Heart right ventricle (tissue), 16 donors: Measurements from ENCODE around the gene SMR3A. TPM values are rescaled to one million over a fixed set of nuclear protein-coding genes. Genes with fewer than 3 reads are reported as not detected.

Source experiments
- ATAC-seq, 8 donors: fragments of 200-7000 bp; cut with Tn5 transposase; one replicate each; pipeline ENCODE4 v1.9.1; 2020; ENCODE audit warnings: mild to moderate bottlenecking in 8 of 8, moderate library complexity in 8 of 8, moderate number of reproducible peaks in 1 of 8
- DNase-seq, 2 donors: peaks; one replicate each; pipeline ENCODE4 v3.0.0-alpha.2; 2020
- H3K27ac ChIP-seq, 10 donors: fragments of 200-600 bp; sonication (generic) in 2 of 10; one replicate each; pipeline versions ENCODE4 v1.5.0 to v1.8.0; 2020 to 2022; ENCODE audit warnings: mild to moderate bottlenecking in 3 of 10
- H3K27me3 ChIP-seq, 7 donors: fragments of 200-600 bp; one replicate each; pipeline ENCODE4 v1.8.0; 2021 to 2022; ENCODE audit warnings: mild to moderate bottlenecking in 2 of 7
- H3K36me3 ChIP-seq, 9 donors: fragments of 200-600 bp; sonication (generic) in 1 of 9; one replicate each; pipeline versions ENCODE4 v1.5.0 to v1.8.0; 2020 to 2022; ENCODE audit warnings: mild to moderate bottlenecking in 2 of 9
- H3K4me1 ChIP-seq, 9 donors: fragments of 200-600 bp; sonication (generic) in 1 of 9; one replicate each; pipeline versions ENCODE4 v1.5.0 to v1.8.0; 2020 to 2022; ENCODE audit warnings: mild to moderate bottlenecking in 4 of 9
- H3K4me3 ChIP-seq, 10 donors: fragments of 200-600 bp; sonication (generic) in 2 of 10; one replicate each; pipeline versions ENCODE4 v1.5.0 to v1.8.0; 2020 to 2022; ENCODE audit warnings: mild to moderate bottlenecking in 7 of 10, moderate library complexity in 2 of 10
- H3K9me3 ChIP-seq, 11 donors: fragments of 200-600 bp in 10 of 11; sonication (generic) in 2 of 11; one replicate each; pipeline versions ENCODE4 v1.5.0 to v1.8.0; 2013 to 2022; ENCODE audit warnings: mild to moderate bottlenecking in 2 of 11, control low read depth in 1 of 11, moderate library complexity in 1 of 11
- CTCF ChIP-seq, 9 donors: fragments of 200-600 bp; sonication (generic) in 2 of 9; IDR thresholded peaks; one replicate each; pipeline versions ENCODE4 v1.5.0 to v1.8.0; 2021 to 2022; ENCODE audit warnings: antibody characterized with exemption in 9 of 9, mild to moderate bottlenecking in 5 of 9, moderate library complexity in 1 of 9
- WGBS, 2 donors: extraction: QIAGEN DNeasy Blood & Tissue Kit; methylation state at CpG; one replicate each; pipeline ENCODE4 v1.1.7; 2013; ENCODE audit warnings: inconsistent platforms in 1 of 2; 5-methylcytosine and 5-hydroxymethylcytosine counted together
- intact Hi-C, 10 donors: fragments of 100-400 bp; cut with DNase I; formaldehyde crosslinking; loops; one replicate each; pipeline versions ENCODE4 v1.11.1 to v1.14.2; 2022
- polyA plus RNA-seq, 2 donors: library from polyadenylated mRNA; stranded (reverse); fragments of 200-250 nt; gene quantifications; one replicate each; pipeline ENCODE4 v1.2.3, GENCODE V29; 2013
- total RNA-seq, 10 donors: library from RNA; stranded (reverse); fragmentation: NEBNext Ultra II Directional in 3 of 10; extraction: Animal tissue kit (Norgen Biotek cat#: 25700) in 3 of 10; gene quantifications; one replicate each; pipeline versions ENCODE4 v1.2.1 to v1.2.4, GENCODE V29; 2021 to 2023
- donor health status: Arrhythmogenic right ventricular cardiomyopathy.
- donor health status: ischemic (EF 13 %, LVEDD 7.1; RV severe dilation, severe dysfunction).
- donor health status: healthy with polysubstance abuse.
- donor health status: DM: no; HTN: yes; CAD: no.
- donor health status: DM: no; HTN: no; CAD: no.
- donor health status: ischemic (EF 25% LVEDD 6.9; RV normal size, moderate dysfunction).
- donor health status: ischemic (EF 25% LVEDD 5.7; RV mildly dilated, moderate dysfunction).
- donor health status: healthy.
- donor health status: DM: yes; HTN: yes; CAD: no.
- donor health status: Ischemic cardiomyopathy.
- donor health status: ischemic (EF 35%, LVEDD 5.7; RV mildly dilated, moderate dysfunction).
- donor health status: nonischemic (EF 11% LVEDD 7.7; RV severe dilation, severe dysfunction).
- donor health status: DM: yes; HTN: yes; CAD: no.
- donor health status: PGD.
- donor health status: ischemic (EF 29% LVEDD 5.4; RV normal size, mild dysfunction).
- donor health status: nonischemic (EF 23%, LVEDD 6.1; RV moderate dilation, normal function).

Gene SMR3A
- total and polyA plus RNA-seq, 12 donors = not detected

DNA sequence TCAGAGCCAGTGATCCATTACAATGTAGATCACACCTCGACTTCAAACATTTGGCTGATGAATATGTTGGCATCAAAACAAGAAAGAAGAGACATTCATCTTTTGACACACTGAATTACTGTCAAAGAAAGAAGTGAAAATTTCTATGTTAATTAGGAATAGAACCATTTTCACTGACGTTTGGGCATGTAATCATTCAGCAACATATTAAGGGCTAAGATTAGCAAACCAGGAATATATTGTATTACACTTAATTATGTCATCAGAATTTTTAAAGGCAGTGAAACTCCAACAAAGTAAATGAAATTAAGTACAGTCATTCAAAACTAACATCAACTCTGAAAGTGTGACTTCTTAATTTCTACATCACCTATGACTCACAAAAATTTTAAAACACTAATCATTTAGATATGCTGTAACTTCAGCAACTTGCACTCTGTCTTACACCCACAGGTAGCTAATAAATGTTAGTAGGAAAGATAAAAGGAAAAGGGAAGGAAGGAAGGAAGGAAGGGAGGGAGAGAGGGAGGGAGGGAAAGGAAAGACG is 1.4 kb upstream of the SMR3A start:
- H3K4me1 ChIP-seq = no peaks in the 10 kb centered on the region

DNA sequence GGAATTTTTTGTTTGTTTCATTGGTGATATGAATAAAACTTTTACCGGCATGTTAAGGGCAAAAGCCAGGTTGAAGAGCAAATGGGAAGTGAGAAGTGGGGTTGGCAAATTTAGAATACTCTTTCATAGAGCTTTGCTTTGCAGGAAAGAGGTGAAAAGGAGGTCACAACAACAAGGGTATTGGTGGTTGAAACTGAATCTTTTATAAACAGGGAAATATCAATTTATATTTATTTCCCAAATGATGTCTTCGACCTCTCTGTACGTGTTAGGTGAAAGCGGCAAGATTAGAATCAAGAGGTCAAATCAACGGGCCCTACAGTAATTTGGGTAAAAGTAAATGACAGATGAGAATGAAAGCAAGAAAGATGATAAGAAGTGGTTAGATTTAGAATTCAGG is 3.4 kb downstream of the SMR3A start:
- TF ChIP-seq CTCF (IDR thresholded peaks at IDR 0.05) = no peak
- intact Hi-C loops = no loop called here
- Histone ChIP-seq H3K4me1 (no peaks in the 10 kb centered on the region), H3K27ac (no peak overlapping the region), H3K4me3 (no peak overlapping the region), H3K27me3 (no peaks in the 10 kb centered on the region), H3K9me3 (no peaks in the 10 kb centered on the region), H3K36me3 (no peaks in the 10 kb centered on the region)
- ATAC-seq (no peak), DNase-seq (no peak)
- 82 to 88% methylated on average over 5 of the region's 5 CpGs for WGBS, 2 donors

More for the DNA sequence above, 1.4 kb upstream of the SMR3A start:
- no peak for DNase-seq
- TF ChIP-seq CTCF (IDR thresholded peaks at IDR 0.05) = no peak
- intact Hi-C loops = no loop called here
- ATAC-seq = no peak
- no peaks in the 10 kb centered on the region for H3K36me3 ChIP-seq
- no peak overlapping the region for H3K4me3 ChIP-seq
- 40 to 49% methylated on average over 3 of the region's 3 CpGs for whole genome bisulfite sequencing, 2 donors
- no peak overlapping the region for H3K27ac ChIP-seq
- H3K27me3 ChIP-seq = no peaks in the 10 kb centered on the region
- peaks cover 0 to 5% (median 0%) of the 10 kb centered on the region in 11 donors for H3K9me3 ChIP-seq

DNA sequence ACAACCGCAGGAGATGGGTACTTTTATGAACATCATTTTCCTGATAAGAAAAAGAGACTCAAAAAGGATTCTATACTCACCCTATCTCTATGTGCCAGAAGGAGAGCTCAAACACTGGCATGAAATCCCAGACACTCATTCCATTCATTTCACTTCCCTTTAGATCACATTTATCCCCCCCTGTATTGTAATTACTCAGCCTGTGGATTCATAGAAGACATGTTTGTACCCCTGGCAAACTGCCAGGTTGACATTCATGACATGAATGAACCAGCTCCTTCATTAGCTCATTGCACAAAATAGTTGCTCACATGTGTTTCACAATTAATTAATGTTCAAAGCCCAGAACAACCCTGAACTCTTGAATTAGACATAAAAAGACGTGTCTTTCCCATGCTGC is 4.9 kb downstream of the SMR3A start:
- no peak overlapping the region for H3K27ac ChIP-seq
- H3K4me1 ChIP-seq = no peaks in the 10 kb centered on the region
- no peaks in the 10 kb centered on the region for H3K27me3 ChIP-seq
- no peak overlapping the region for H3K4me3 ChIP-seq
- no peaks in the 10 kb centered on the region for H3K36me3 ChIP-seq
- TF ChIP-seq CTCF (IDR thresholded peaks at IDR 0.05) = no peak
- WGBS, 2 donors = 32 to 61% methylated on average over 2 of the region's 2 CpGs
- no peak for ATAC-seq
- intact Hi-C loops = no loop called here
- no peaks in the 10 kb centered on the region for H3K9me3 ChIP-seq
- DNase-seq = no peak

GRCh38 chr4:70367813-70368212 is 7.3 kb downstream of the SMR3A start:
- DNase-seq = no peak
- H3K9me3 ChIP-seq = no peaks in the 10 kb centered on the region
- no peaks in the 10 kb centered on the region for H3K4me1 ChIP-seq
- WGBS, 2 donors = 87 to 91% methylated on average over 1 of the region's 1 CpG
- intact Hi-C loops = no loop called here
- ATAC-seq = no peak
- no peaks in the 10 kb centered on the region for H3K27me3 ChIP-seq
- no peak for TF ChIP-seq CTCF (IDR thresholded peaks at IDR 0.05)
- no peak overlapping the region for H3K4me3 ChIP-seq
- H3K36me3 ChIP-seq = no peaks in the 10 kb centered on the region
- H3K27ac ChIP-seq = no peak overlapping the region
